Activated gamma-delta T cell (primary cell): Measurements from ENCODE around the gene S100A12.

Source experiments
- DNase-seq: peaks from one replicate; lab custom pipeline; 2025; lab: John Stamatoyannopoulos, UW

Gene S100A12

DNA sequence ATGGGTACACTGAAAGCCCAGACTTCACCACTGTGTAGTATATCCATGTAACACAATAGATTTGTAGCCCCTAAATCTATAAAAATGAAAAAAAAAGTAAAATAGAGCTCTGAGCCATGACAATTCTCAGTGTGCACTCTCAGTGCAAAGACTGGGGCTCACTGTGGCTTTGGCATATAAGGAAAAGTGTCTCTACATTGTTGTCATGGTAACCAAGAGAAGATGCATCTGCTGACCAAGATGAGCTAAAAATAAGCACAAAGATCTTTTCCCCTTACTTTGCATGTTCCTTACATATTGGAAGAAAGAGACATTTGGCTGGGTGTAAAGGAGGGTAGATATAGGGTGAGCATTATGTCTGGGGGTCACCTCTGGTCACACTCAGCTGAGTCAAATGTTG, 38.8 kb downstream of the S100A12 start:
- DNase-seq = no peak

DNA sequence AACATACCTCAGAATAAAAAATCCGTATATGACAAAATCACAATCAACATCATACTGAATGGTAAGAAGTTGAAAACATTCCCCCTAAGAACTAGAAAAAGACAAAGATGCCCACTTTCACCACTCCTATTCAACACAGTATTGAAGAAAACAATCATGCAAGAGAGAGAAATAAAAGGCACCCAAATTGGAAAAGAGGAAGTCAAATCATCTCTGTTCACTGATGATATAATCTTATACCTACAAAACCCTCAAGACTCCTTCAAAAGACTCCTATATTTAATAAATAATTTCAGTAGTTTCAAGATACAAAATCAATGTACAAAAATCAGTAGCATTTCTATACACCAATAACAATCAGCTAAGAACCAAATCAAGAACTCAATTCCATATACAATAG, 41.5 kb downstream of the S100A12 start:
- no peak for DNase-seq

DNA sequence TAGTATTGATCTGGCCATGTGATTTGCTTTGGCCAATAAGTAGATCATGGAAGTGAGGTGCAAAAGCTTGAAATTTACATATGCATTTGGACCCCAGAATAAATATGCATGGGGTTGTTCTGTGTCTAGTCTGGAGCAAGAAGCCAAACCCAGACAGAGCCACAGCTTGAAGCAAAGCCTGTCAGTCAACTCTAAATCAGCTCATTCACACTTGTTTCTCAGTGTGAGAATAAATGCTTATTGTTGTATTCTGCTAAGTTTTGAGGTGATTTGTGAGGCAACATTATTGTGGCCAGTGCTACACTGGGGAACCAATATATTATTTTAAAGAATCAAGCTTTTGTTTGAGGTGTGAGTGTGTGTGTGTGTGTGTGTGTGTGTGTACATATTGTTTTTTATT, 50.5 kb downstream of the S100A12 start:
- no peak for DNase-seq
